SU-DHL-6 (cell line): ENCODE measurements around the gene ADK.

ENCODE experiments used
- H2AFZ ChIP-seq: fragments of 200-600 bp; sonication (generic); 2 replicates; pipeline ENCODE4 v1.6.1; 2014; ENCODE audit warnings: low read depth, mild to moderate bottlenecking, moderate library complexity, mixed read lengths, antibody characterized with exemption, low read length; ENCODE audit not compliant: severe bottlenecking
- H3F3A ChIP-seq: fragments of 200-600 bp; shearing (Covaris generic); 2 replicates; pipeline ENCODE4 v1.6.0; 2016; ENCODE audit warnings: antibody characterized with exemption, mild to moderate bottlenecking; ENCODE audit not compliant: insufficient read depth
- H3K27ac ChIP-seq: fragments of 200-600 bp; sonication (generic); 2 replicates; pipeline ENCODE4 v1.5.1; 2016; ENCODE audit warnings: low read depth, mild to moderate bottlenecking, low read length, moderate library complexity, mixed read lengths
- H3K27me3 ChIP-seq: fragments of 200-600 bp; sonication (generic), shearing (Covaris generic); 2 replicates; pipeline ENCODE4 v1.6.0; 2014; ENCODE audit warnings: mild to moderate bottlenecking, low read length
- H3K36me3 ChIP-seq: fragments of 200-600 bp; sonication (generic); 2 replicates; pipeline ENCODE4 v1.6.1; 2014; ENCODE audit warnings: mild to moderate bottlenecking, low read length, mixed read lengths
- H3K4me2 ChIP-seq: fragments of 300-600, 200-600 bp; shearing (Covaris generic), sonication (generic); 2 replicates; pipeline ENCODE4 v1.6.0; 2014; ENCODE audit warnings: low read length, low read depth, mild to moderate bottlenecking; ENCODE audit not compliant: poor library complexity, severe bottlenecking
- H3K4me3 ChIP-seq: fragments of 200-600 bp; sonication (generic); 2 replicates; pipeline ENCODE4 v1.5.1; 2014; ENCODE audit warnings: antibody characterized with exemption, low read length, mild to moderate bottlenecking, mixed read lengths; ENCODE audit not compliant: insufficient read depth, poor library complexity, severe bottlenecking
- H3K79me2 ChIP-seq: fragments of 200-600 bp; sonication (generic); 2 replicates; pipeline ENCODE4 v1.6.1; 2014; ENCODE audit warnings: mild to moderate bottlenecking, low read length, moderate library complexity; ENCODE audit not compliant: insufficient read depth
- H3K9ac ChIP-seq: fragments of 200-600 bp; sonication (generic); 2 replicates; pipeline ENCODE4 v1.7.0; 2014; ENCODE audit warnings: mild to moderate bottlenecking, low read length
- H3K9me2 ChIP-seq: fragments of 200-600 bp; sonication (generic); replicated peaks from 2 replicates; pipeline ENCODE4 v1.6.1; 2014; ENCODE audit warnings: low read length; ENCODE audit not compliant: insufficient read depth
- H3K9me3 ChIP-seq: fragments of 200-600 bp; sonication (generic); 2 replicates; pipeline ENCODE4 v1.6.1; 2014; ENCODE audit warnings: low read length, mixed read lengths; ENCODE audit not compliant: insufficient read depth
- H4K20me1 ChIP-seq: fragments of 200-600 bp; sonication (generic); 2 replicates; pipeline ENCODE4 v1.6.1; 2014; ENCODE audit warnings: low read depth, mild to moderate bottlenecking, antibody characterized with exemption, low read length, moderate library complexity, mixed read lengths
- EZH2phosphoT487 ChIP-seq: fragments of 200-600 bp; sonication (generic), shearing (Covaris generic); conservative IDR thresholded peaks from 2 replicates; pipeline ENCODE4 v1.6.1; 2018; ENCODE audit warnings: mild to moderate bottlenecking, antibody characterized with exemption, low read length, moderate library complexity, mixed read lengths
- TF ChIP-seq, protein P1 (sequence below): fragments of 200-600 bp; sonication (generic); IDR thresholded peaks from one replicate; pipeline ENCODE4 v1.5.1; 2017; ENCODE audit warnings: antibody characterized with exemption, mild to moderate bottlenecking, low read length, moderate library complexity; ENCODE audit not compliant: insufficient read depth, poor library complexity, severe bottlenecking

The ADK gene

GRCh38 chr10:74610299-74610698 is 459.3 kb downstream of the ADK start:
- H3K79me2 ChIP-seq: no peaks in the 10 kb centered on the region
- no peaks in the 10 kb centered on the region for H3K36me3 ChIP-seq
- H3K9me2 ChIP-seq: no peaks in the 10 kb centered on the region
- H3K9ac ChIP-seq: no peak overlapping the region
- no peak overlapping the region for H3K4me3 ChIP-seq
- H3F3A ChIP-seq: no peaks in the 10 kb centered on the region
- no peak for TF ChIP-seq EZH2phosphoT487
- TF ChIP-seq, protein P1, sequence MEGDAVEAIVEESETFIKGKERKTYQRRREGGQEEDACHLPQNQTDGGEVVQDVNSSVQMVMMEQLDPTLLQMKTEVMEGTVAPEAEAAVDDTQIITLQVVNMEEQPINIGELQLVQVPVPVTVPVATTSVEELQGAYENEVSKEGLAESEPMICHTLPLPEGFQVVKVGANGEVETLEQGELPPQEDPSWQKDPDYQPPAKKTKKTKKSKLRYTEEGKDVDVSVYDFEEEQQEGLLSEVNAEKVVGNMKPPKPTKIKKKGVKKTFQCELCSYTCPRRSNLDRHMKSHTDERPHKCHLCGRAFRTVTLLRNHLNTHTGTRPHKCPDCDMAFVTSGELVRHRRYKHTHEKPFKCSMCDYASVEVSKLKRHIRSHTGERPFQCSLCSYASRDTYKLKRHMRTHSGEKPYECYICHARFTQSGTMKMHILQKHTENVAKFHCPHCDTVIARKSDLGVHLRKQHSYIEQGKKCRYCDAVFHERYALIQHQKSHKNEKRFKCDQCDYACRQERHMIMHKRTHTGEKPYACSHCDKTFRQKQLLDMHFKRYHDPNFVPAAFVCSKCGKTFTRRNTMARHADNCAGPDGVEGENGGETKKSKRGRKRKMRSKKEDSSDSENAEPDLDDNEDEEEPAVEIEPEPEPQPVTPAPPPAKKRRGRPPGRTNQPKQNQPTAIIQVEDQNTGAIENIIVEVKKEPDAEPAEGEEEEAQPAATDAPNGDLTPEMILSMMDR: no peak
- no peak overlapping the region for H3K27ac ChIP-seq
- no peak overlapping the region for H3K4me2 ChIP-seq
- H3K27me3 ChIP-seq: no peaks in the 10 kb centered on the region
- H2AFZ ChIP-seq: no peak overlapping the region
- H3K9me3 ChIP-seq: no peaks in the 10 kb centered on the region
- H4K20me1 ChIP-seq: no peaks in the 10 kb centered on the region

DNA sequence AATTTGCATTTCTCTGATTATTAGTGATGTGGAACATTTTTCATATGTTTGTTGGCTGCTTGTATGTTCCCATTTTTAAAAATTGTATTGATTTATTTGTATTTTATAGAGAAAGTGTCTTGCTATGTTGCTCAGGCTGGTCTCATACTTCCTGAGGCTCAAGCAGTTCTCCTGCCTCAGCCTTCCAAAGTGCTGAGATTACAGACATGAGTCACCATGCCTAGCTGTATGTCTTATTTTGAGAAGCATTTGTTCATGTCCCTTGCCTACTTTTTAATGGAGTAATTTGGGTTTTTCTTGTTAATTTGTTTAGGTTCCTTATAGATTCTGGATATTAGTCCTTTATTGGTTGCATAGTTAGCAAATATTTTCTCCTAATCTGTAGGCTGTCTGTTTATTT is 461.2 kb downstream of the ADK start:
- Histone ChIP-seq H3K9me2 (no peaks in the 10 kb centered on the region), H3K27me3 (no peaks in the 10 kb centered on the region), H3K4me3 (no peak overlapping the region), H3K9ac (no peak overlapping the region), H3K36me3 (no peaks in the 10 kb centered on the region), H3K79me2 (no peaks in the 10 kb centered on the region), H3K4me2 (no peak overlapping the region), H4K20me1 (no peaks in the 10 kb centered on the region), H3F3A (no peaks in the 10 kb centered on the region), H3K27ac (no peak overlapping the region), H2AFZ (no peak overlapping the region), H3K9me3 (no peaks in the 10 kb centered on the region)
- TF ChIP-seq, protein P1: no peak
- TF ChIP-seq EZH2phosphoT487: no peak

- TF ChIP-seq, protein P1: no peak
- no peak for TF ChIP-seq EZH2phosphoT487
- no peaks in the 10 kb centered on the region for H4K20me1 ChIP-seq
- H3K4me3 ChIP-seq: no peak overlapping the region
- no peak overlapping the region for H3K4me2 ChIP-seq
- no peak overlapping the region for H3K27ac ChIP-seq
- no peak overlapping the region for H2AFZ ChIP-seq
- no peaks in the 10 kb centered on the region for H3K9me3 ChIP-seq
- no peak overlapping the region for H3K9ac ChIP-seq
- 0 out of 2 replicates have a peak, but pooled peaks cover 3% of the 10 kb centered on the region for H3K36me3 ChIP-seq
- H3K79me2 ChIP-seq: no peaks in the 10 kb centered on the region
- H3F3A ChIP-seq: no peaks in the 10 kb centered on the region
- H3K9me2 ChIP-seq: no peaks in the 10 kb centered on the region
- no peaks in the 10 kb centered on the region for H3K27me3 ChIP-seq
Measured at GRCh38 chr10:74620626-74621025, 469.6 kb downstream of the ADK start.
